Keratinocyte (primary cell): ENCODE measurements around the gene GADD45B. TPM values are rescaled to one million over a fixed set of nuclear protein-coding genes. Genes with fewer than 3 reads are reported as not detected.
"Not testable (repeated sequence)": the region's sequence is repeated elsewhere in the genome, so short reads cannot be mapped to it uniquely, and the experiment has no call there.

Source experiments
- DNase-seq: peaks from one replicate; pipeline ENCODE4 v3.0.0-alpha.2; 2011; ENCODE audit warnings: low read depth, missing footprints, low spot score
- FAIRE-seq: peaks from 2 replicates; lab custom pipeline; 2011; peaks lifted over from hg19 to GRCh38; lab: Jason Lieb, UNC
- H2AFZ ChIP-seq: 2 replicates; pipeline ENCODE4 v1.6.0; 2012; ENCODE audit warnings: low read length, control low read depth, inconsistent platforms; ENCODE audit not compliant: control insufficient read depth
- H3K27ac ChIP-seq: 2 replicates; pipeline ENCODE4 v1.5.1; 2011; ENCODE audit warnings: low read length; ENCODE audit not compliant: control insufficient read depth, insufficient read depth
- H3K27me3 ChIP-seq: 3 replicates; pipeline ENCODE4 v1.6.0; 2011; ENCODE audit warnings: low read length; ENCODE audit not compliant: control insufficient read depth, insufficient read depth; ENCODE audit errors: extremely low read depth
- H3K36me3 ChIP-seq, 2 experiments: 2 replicates in 1 of 2; 3 replicates in 1 of 2; pipeline ENCODE4 v1.5.1; 2011; ENCODE audit warnings: low read length in 2 of 2, mild to moderate bottlenecking in 1 of 2; ENCODE audit not compliant: control insufficient read depth in 2 of 2, insufficient read depth in 2 of 2; ENCODE audit errors: extremely low read depth in 1 of 2
- H3K4me1 ChIP-seq: 3 replicates; pipeline ENCODE4 v1.5.1; 2011; ENCODE audit warnings: low read length; ENCODE audit not compliant: control insufficient read depth, insufficient read depth; ENCODE audit errors: extremely low read depth
- H3K4me2 ChIP-seq: 3 replicates; pipeline ENCODE4 v1.6.0; 2011; ENCODE audit warnings: low read depth, low read length; ENCODE audit not compliant: control insufficient read depth, insufficient read depth; ENCODE audit errors: extremely low read depth
- H3K4me3 ChIP-seq, 3 experiments: fragments of 200-600 bp in 1 of 3; sonication (generic) in 1 of 3; 2 replicates in 2 of 3; 3 replicates in 1 of 3; pipeline ENCODE4 v1.5.1; 2011 to 2016; ENCODE audit warnings: low read length in 3 of 3, mild to moderate bottlenecking in 3 of 3, control low read depth in 2 of 3, inconsistent platforms in 1 of 3, low read depth in 1 of 3, mixed read lengths in 1 of 3, mixed run types in 1 of 3, moderate library complexity in 1 of 3; ENCODE audit not compliant: control insufficient read depth in 2 of 3, insufficient read depth in 2 of 3; ENCODE audit errors: extremely low read depth in 1 of 3
- H3K79me2 ChIP-seq: 2 replicates; pipeline ENCODE4 v1.6.0; 2012; ENCODE audit warnings: low read length; ENCODE audit not compliant: control insufficient read depth, insufficient read depth
- H3K9ac ChIP-seq: 3 replicates; pipeline ENCODE4 v1.6.0; 2011; ENCODE audit warnings: low read length; ENCODE audit not compliant: control insufficient read depth, insufficient read depth; ENCODE audit errors: extremely low read depth
- H3K9me1 ChIP-seq: 3 replicates; pipeline ENCODE4 v1.6.0; 2011; ENCODE audit warnings: low read length; ENCODE audit not compliant: control insufficient read depth, insufficient read depth; ENCODE audit errors: extremely low read depth
- H3K9me3 ChIP-seq: 2 replicates; pipeline ENCODE4 v1.5.1; 2012; ENCODE audit warnings: low read depth, low read length; ENCODE audit not compliant: control insufficient read depth
- H4K20me1 ChIP-seq: 3 replicates; pipeline ENCODE4 v1.6.0; 2011; ENCODE audit warnings: low read length; ENCODE audit not compliant: control insufficient read depth, insufficient read depth; ENCODE audit errors: extremely low read depth
- EZH2 ChIP-seq: IDR thresholded peaks from one replicate; pipeline ENCODE4 v1.6.1; 2012; ENCODE audit warnings: inconsistent platforms, mild to moderate bottlenecking, low read length, moderate library complexity
- dilution Hi-C: fragments of 300-500 bp; cut with MboI; formaldehyde crosslinking; loops from one replicate; pipeline ENCODE4 v1.7.0; 2020; ENCODE audit warnings: low sequenced_read_pairs; ENCODE audit not compliant: extremely low pct_ligation_motif_present
- polyA plus RNA-seq, 5 experiments: library from polyadenylated mRNA; depleted of rRNA in 3 of 5; stranded (reverse) in 3 of 5; stranded (forward) in 1 of 5; unstranded in 1 of 5; fragments of >200 nt; gene quantifications; 1 replicate in 1 of 5; 2 replicates in 3 of 5; 3 replicates in 1 of 5; pipeline versions ENCODE4 v1.2.1 to v1.2.3, GENCODE V29; 2011 to 2012; ENCODE audit warnings: missing spikeins in 2 of 5, low read depth in 1 of 5, low replicate concordance in 1 of 5
- TF ChIP-seq, protein P1 (sequence below), 3 experiments: IDR thresholded peaks in 1 of 3; conservative IDR thresholded peaks in 1 of 3; optimal IDR thresholded peaks in 1 of 3; 2 replicates in 2 of 3; 3 replicates in 1 of 3; pipeline versions ENCODE3 to v1.5.1; 2011; ENCODE audit warnings: low read length in 3 of 3, mild to moderate bottlenecking in 3 of 3, moderate library complexity in 2 of 3, control low read depth in 1 of 3, inconsistent platforms in 1 of 3; ENCODE audit not compliant: insufficient read depth in 2 of 3; ENCODE audit errors: extremely low read depth in 1 of 3

Gene GADD45B
- polyA plus RNA-seq, 1 donor (not counting 4 experiments of a cell fraction or from before 2014, with no cell fraction given) = 20.6 TPM

DNA sequence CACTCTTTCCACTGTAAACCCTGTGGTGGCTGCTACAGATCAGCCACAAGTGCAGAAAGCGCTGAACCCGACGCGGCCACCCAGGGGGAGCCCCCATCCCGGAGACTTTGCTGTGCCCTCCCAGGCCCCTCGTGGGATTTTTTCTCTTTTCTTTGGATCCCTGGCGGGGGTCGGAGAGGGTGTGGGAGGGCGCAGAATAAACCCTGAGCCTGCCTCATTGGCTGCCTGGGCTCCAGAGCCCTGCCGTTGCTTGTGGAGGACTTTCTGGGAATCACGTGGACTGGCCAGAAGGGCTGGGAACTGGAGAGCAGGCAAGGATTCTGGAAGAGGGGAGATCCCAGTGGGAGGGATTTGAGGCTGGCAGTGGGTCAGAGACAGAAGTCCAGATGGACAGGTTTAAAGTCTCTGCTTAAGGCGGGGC lies 24.9 kb downstream of the GADD45B start:
- TF ChIP-seq, protein P1, sequence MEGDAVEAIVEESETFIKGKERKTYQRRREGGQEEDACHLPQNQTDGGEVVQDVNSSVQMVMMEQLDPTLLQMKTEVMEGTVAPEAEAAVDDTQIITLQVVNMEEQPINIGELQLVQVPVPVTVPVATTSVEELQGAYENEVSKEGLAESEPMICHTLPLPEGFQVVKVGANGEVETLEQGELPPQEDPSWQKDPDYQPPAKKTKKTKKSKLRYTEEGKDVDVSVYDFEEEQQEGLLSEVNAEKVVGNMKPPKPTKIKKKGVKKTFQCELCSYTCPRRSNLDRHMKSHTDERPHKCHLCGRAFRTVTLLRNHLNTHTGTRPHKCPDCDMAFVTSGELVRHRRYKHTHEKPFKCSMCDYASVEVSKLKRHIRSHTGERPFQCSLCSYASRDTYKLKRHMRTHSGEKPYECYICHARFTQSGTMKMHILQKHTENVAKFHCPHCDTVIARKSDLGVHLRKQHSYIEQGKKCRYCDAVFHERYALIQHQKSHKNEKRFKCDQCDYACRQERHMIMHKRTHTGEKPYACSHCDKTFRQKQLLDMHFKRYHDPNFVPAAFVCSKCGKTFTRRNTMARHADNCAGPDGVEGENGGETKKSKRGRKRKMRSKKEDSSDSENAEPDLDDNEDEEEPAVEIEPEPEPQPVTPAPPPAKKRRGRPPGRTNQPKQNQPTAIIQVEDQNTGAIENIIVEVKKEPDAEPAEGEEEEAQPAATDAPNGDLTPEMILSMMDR (optimal IDR thresholded peaks at IDR 0.05 in 1 of 3, IDR thresholded peaks at IDR 0.05 in 1 of 3, conservative IDR thresholded peaks at IDR 0.05 in 1 of 3; ENCODE audit: extremely low read depth in 1 of 3, insufficient read depth in 2 of 3, low read length in 3 of 3) = no peak
- TF ChIP-seq EZH2 = no peak
- Histone ChIP-seq H3K4me1 (peaks cover 22% of the 10 kb centered on the region), H4K20me1 (no peaks in the 10 kb centered on the region), H3K36me3 (no peaks in the 10 kb centered on the region), H3K4me3 (no peak overlapping the region), H3K9ac (no peak overlapping the region), H3K27me3 (no peaks in the 10 kb centered on the region), H3K4me2 (no peak overlapping the region), H3K9me1 (peaks cover 3% of the 10 kb centered on the region), H3K9me3 (no peaks in the 10 kb centered on the region), H3K79me2 (no peaks in the 10 kb centered on the region), H2AFZ (no peak overlapping the region), H3K27ac (no peak overlapping the region)
- dilution Hi-C loops = no loop called here
- FAIRE-seq = no peak
- DNase-seq = no peak

DNA sequence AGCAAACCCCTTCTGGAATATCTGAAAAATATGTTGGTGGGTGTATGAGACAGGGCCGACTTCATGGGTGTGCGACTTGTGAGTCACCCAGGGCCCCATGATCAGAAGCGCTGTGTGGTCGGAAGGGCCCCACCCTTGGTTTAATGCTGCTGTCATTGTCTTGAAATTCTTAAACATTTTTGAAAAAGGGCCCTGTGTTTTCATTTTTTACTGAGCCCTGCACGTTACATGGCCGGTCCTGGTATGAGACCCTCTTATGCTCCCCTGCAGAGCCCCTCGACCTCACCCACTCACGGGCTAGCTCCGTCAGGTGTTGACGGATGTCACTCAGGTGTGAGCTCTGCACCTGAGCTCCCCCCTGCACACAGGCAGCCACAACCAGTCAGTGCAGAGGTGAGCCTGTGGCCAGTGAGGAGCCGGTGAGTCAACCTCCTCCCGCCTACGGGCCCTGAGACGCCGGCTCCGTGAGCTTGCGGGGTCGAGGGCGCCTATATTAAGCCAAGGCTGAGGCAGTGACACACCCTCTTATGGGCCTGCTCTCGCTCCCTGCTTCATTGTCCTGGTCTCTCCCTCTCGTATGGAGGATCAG lies 27.7 kb downstream of the GADD45B start:
- H3K9ac ChIP-seq = peak overlapping the region; percentile 47
- DNase-seq (peak; percentile 72), FAIRE-seq (no peak)
- H3K27ac ChIP-seq = peak overlapping the region; percentile 60
- H3K9me1 ChIP-seq = peaks cover 3% of the 10 kb centered on the region
- H3K27me3 ChIP-seq = no peaks in the 10 kb centered on the region
- no peaks in the 10 kb centered on the region for H3K79me2 ChIP-seq
- H3K4me3 ChIP-seq = no peak overlapping the region
- no peaks in the 10 kb centered on the region for H4K20me1 ChIP-seq
- peaks cover 22% of the 10 kb centered on the region for H3K4me1 ChIP-seq
- no peaks in the 10 kb centered on the region for H3K36me3 ChIP-seq
- H3K9me3 ChIP-seq = no peaks in the 10 kb centered on the region
- H2AFZ ChIP-seq = peak overlapping the region; percentile 53
- H3K4me2 ChIP-seq = peak overlapping the region; percentile 50
- dilution Hi-C loops = no loop called here
- TF ChIP-seq, protein P1 (optimal IDR thresholded peaks at IDR 0.05 in 1 of 3, IDR thresholded peaks at IDR 0.05 in 1 of 3, conservative IDR thresholded peaks at IDR 0.05 in 1 of 3; ENCODE audit: extremely low read depth in 1 of 3, insufficient read depth in 2 of 3, low read length in 3 of 3) = no peak
- no peak for TF ChIP-seq EZH2

DNA sequence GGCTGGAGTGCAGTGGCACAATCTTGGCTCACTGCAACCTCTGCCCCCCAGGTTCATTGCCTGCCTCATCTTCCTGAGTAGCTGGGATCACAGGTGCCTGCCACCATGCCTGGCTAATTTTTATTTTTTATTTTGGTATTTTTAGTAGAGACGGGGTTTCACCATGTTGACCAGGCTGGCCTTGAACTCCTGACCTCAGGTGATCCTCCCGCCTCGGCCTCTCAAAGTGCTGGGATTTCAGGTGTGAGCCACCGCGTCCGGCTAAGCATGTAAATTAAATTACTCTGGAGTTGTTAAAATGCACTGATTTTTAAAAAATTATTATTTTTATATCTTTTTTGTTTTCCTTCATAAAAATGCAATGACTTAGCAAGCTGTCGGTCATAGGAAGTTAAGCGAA lies 30.7 kb downstream of the GADD45B start:
- dilution Hi-C loops, FAIRE-seq, H3K9me3 ChIP-seq, H3K9ac ChIP-seq, H3K36me3 ChIP-seq, H3K4me2 ChIP-seq, H3K9me1 ChIP-seq, H3K27me3 ChIP-seq, H3K79me2 ChIP-seq, H3K27ac ChIP-seq, H2AFZ ChIP-seq, DNase-seq, H3K4me3 ChIP-seq, H4K20me1 ChIP-seq: not testable (repeated sequence)
- H3K4me1 ChIP-seq = peaks cover 17% of the 10 kb centered on the region
